DMS114 treated with DMSO at 0.1 percent for 48 hours (cell line): ENCODE measurements around the gene CDC20B.
"Not testable (repeated sequence)": the region's sequence is repeated elsewhere in the genome, so short reads cannot be mapped to it uniquely, and the experiment has no call there.

ENCODE experiments used
- DNase-seq: peaks from one replicate; lab custom pipeline; 2025; ENCODE audit not compliant: unreplicated experiment; lab: John Stamatoyannopoulos, UW

The CDC20B gene

GRCh38 chr5:55162666-55163065, 10.3 kb downstream of the CDC20B start:
- DNase-seq: no peak

- DNase-seq: peak; percentile 84
These were observed 12.3 kb downstream of the CDC20B start for GRCh38 chr5:55160493-55161209.

GRCh38 chr5:55159763-55160492, 13.0 kb downstream of the CDC20B start, which contains the start of gene GPX8:
Gene GPX8 (plus strand): TSS chr5:55160171. CDS start chr5:55160193, 22 bp downstream.
- DNase-seq: peak; percentile 87

GRCh38 chr5:55154873-55155272, 18.1 kb downstream of the CDC20B start:
- no peak for DNase-seq

GRCh38 chr5:55151923-55152842, 20.8 kb downstream of the CDC20B start:
- DNase-seq: no peak

- DNase-seq: no peak
These were observed 23.6 kb downstream of the CDC20B start for GRCh38 chr5:55149308-55149795.

GRCh38 chr5:55146543-55147151, 26.3 kb downstream of the CDC20B start:
- peak; percentile 78 for DNase-seq

GRCh38 chr5:55146080-55146479, 26.9 kb downstream of the CDC20B start:
- DNase-seq: peak; percentile 7

GRCh38 chr5:55143624-55144023, 29.4 kb downstream of the CDC20B start:
- DNase-seq: no peak

- no peak for DNase-seq
These were observed 30.9 kb downstream of the CDC20B start for GRCh38 chr5:55141945-55142690.

GRCh38 chr5:55140908-55141665, 31.9 kb downstream of the CDC20B start:
- no peak for DNase-seq

GRCh38 chr5:55136521-55136920, 36.5 kb downstream of the CDC20B start:
- DNase-seq: no peak

- no peak for DNase-seq
These were observed 38.8 kb downstream of the CDC20B start for GRCh38 chr5:55134053-55134722.

GRCh38 chr5:55123365-55123764, 49.6 kb downstream of the CDC20B start:
- no peak for DNase-seq

GRCh38 chr5:55114061-55114460, 58.9 kb downstream of the CDC20B start:
- DNase-seq: no peak

GRCh38 chr5:55113327-55113726, 59.6 kb downstream of the CDC20B start:
- DNase-seq: no peak

- DNase-seq: no peak
These were observed 62.8 kb downstream of the CDC20B start for GRCh38 chr5:55110217-55110616.

- DNase-seq: no peak
These were observed 64.3 kb downstream of the CDC20B start for GRCh38 chr5:55108661-55109060.

GRCh38 chr5:55105976-55106375, 67.0 kb downstream of the CDC20B start:
- DNase-seq: not testable (repeated sequence)
